Neural crest cell (in vitro differentiated cells): Measurements from ENCODE around the gene RESP18. TPM values are rescaled to one million over a fixed set of nuclear protein-coding genes. Genes with fewer than 3 reads are reported as not detected.
"Not testable (repeated sequence)": the region's sequence is repeated elsewhere in the genome, so short reads cannot be mapped to it uniquely, and the experiment has no call there.

Experiments
- DNase-seq: peaks from one replicate; pipeline ENCODE4 v3.0.0; 2021; ENCODE audit warnings: low read depth, mixed read lengths, low spot score
- H3K27ac Mint-ChIP-seq: one replicate; pipeline ENCODE4 v1.8.0; 2021; ENCODE audit warnings: mild to moderate bottlenecking, mixed read lengths; ENCODE audit not compliant: unreplicated experiment
- H3K27me3 Mint-ChIP-seq: 2 replicates; pipeline ENCODE4 v1.8.0; 2021; ENCODE audit warnings: low read depth, mild to moderate bottlenecking, mixed read lengths
- H3K36me3 Mint-ChIP-seq: 2 replicates; pipeline ENCODE4 v1.8.0; 2021; ENCODE audit warnings: low read depth, mild to moderate bottlenecking, mixed read lengths
- H3K4me1 Mint-ChIP-seq: 2 replicates; pipeline ENCODE4 v1.8.0; 2021; ENCODE audit warnings: mixed read lengths
- H3K4me3 Mint-ChIP-seq: one replicate; pipeline ENCODE4 v1.8.0; 2021; ENCODE audit warnings: mild to moderate bottlenecking, mixed read lengths
- H3K9me3 Mint-ChIP-seq: 2 replicates; pipeline ENCODE4 v1.8.0; 2021; ENCODE audit warnings: mixed read lengths
- total RNA-seq: library from RNA; stranded (reverse); gene quantifications from 2 replicates; pipeline ENCODE4 v1.2.1, GENCODE V29; 2021
- TF ChIP-seq, protein P1 (sequence below): fragments of 200-600 bp; sonication (generic); conservative IDR thresholded peaks from 2 replicates; pipeline ENCODE4 v1.5.0; 2021; ENCODE audit warnings: antibody characterized with exemption, mild to moderate bottlenecking

Gene RESP18
- total RNA-seq, 1 donor from 2014 or later: not detected

DNA sequence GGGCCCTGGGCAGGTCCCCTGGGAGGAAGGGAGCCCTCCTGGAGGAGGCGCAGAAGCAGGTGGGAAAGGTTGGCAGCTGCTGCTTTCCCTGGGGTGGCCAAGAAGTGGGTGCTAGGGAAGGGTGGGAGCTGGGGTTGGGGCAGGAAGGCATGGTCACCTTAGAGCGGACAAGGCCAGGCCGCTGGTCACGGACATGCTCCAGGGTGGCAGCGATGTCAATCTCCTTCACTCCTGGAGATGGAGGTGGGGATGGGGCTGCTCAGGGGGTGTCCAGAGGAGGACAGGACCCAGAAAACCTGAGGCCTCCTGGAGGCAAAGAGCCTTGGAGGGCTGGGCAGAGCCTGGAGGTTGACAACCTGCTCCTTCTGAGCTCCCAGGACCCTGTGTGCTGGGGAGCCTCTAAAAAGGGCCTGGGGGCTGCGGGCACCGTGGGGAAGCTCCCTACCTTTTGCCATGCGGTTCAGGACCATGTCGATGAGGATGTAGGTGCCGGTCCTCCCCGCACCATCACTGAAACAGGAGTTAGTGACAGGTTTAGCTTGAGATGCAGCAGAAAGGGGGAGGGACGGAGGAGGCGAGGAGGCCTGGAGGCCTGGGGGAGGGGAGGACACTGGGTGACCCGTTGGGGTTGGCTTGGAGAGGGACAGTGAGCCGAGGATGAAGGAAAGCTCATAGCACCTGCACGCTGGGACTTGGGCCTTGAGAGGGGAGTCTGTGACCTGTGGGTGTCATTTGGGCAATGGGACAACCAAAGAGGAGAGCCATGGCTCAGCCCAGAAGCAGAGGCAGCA is 42.0 kb downstream of the RESP18 start:
- Mint-ChIP-seq H3K9me3 (no peaks in the 10 kb centered on the region), H3K27ac (no peak overlapping the region), H3K4me3 (no peak overlapping the region), H3K36me3 (no peaks in the 10 kb centered on the region), H3K4me1 (peaks cover 11% of the 10 kb centered on the region), H3K27me3 (peaks cover 17% of the 10 kb centered on the region)
- TF ChIP-seq, protein P1, sequence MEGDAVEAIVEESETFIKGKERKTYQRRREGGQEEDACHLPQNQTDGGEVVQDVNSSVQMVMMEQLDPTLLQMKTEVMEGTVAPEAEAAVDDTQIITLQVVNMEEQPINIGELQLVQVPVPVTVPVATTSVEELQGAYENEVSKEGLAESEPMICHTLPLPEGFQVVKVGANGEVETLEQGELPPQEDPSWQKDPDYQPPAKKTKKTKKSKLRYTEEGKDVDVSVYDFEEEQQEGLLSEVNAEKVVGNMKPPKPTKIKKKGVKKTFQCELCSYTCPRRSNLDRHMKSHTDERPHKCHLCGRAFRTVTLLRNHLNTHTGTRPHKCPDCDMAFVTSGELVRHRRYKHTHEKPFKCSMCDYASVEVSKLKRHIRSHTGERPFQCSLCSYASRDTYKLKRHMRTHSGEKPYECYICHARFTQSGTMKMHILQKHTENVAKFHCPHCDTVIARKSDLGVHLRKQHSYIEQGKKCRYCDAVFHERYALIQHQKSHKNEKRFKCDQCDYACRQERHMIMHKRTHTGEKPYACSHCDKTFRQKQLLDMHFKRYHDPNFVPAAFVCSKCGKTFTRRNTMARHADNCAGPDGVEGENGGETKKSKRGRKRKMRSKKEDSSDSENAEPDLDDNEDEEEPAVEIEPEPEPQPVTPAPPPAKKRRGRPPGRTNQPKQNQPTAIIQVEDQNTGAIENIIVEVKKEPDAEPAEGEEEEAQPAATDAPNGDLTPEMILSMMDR: no peak
- DNase-seq: no peak

DNA sequence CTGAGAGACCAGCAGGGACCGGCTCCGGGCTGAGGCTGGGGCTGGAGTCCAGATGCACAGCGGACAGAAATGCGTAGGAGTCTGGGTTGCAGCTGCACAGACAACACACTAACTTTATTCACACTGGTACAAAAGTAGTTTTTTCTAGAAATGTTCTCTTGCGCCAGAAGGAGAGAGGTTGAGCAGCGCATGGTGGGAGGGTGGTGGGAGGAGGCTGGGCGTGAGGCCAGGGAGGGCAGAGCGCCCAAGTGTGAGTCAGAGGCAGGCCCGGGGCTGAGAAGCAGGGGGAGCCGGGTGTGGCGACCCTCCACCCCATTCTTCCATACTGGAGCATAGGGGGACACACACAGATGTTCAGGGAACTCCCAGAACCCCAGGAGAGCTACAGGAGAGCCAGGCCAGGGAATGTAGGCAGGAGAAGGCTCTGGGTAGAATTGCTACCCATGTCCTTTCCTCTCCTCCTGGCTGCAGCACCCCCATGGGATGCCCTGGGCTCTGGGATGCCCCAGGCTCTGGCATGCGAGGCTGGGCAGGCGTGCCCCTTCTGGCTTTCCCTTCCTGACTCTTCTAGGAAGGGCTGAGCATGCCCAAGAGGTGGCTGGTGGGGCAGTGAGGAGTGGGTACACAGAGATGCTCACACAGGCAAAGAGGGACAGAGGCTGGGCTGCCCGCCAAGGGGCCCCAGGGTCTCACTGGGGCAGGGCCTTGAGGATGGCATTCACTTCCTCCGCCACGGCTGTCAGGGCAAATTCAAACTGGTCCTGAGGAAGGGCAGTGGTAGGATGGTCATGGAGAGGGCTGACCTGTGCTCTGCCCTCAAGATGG is 42.8 kb downstream of the RESP18 start:
- Mint-ChIP-seq H3K4me1 (peaks cover 11% of the 10 kb centered on the region), H3K36me3 (no peaks in the 10 kb centered on the region), H3K4me3 (no peak overlapping the region), H3K27ac (no peak overlapping the region), H3K27me3 (peaks cover 11% of the 10 kb centered on the region), H3K9me3 (no peaks in the 10 kb centered on the region)
- TF ChIP-seq, protein P1: no peak
- DNase-seq: no peak

DNA sequence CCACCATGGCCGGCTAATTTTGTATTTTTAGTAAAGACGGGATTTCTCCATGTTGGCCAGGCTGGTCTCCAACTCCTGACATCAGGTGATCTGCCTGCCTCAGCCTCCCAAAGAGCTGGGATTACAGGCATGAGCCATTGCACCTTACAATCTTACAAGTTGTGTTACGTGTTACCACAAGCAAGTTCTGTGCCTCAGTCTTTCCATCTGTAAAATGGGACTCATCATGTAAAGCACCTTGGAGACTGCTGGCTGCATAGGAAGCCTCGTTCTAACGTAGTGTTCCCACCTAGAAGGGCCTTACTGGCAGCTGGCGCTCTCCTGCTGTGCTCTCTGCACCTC is 43.4 kb downstream of the RESP18 start:
- Mint-ChIP-seq H3K9me3 (no peaks in the 10 kb centered on the region), H3K27me3 (peaks cover 11% of the 10 kb centered on the region), H3K4me3 (no peak overlapping the region), H3K36me3 (no peaks in the 10 kb centered on the region), H3K4me1 (peaks cover 7% of the 10 kb centered on the region), H3K27ac (no peak overlapping the region)
- no peak for DNase-seq
- TF ChIP-seq, protein P1: no peak

DNA sequence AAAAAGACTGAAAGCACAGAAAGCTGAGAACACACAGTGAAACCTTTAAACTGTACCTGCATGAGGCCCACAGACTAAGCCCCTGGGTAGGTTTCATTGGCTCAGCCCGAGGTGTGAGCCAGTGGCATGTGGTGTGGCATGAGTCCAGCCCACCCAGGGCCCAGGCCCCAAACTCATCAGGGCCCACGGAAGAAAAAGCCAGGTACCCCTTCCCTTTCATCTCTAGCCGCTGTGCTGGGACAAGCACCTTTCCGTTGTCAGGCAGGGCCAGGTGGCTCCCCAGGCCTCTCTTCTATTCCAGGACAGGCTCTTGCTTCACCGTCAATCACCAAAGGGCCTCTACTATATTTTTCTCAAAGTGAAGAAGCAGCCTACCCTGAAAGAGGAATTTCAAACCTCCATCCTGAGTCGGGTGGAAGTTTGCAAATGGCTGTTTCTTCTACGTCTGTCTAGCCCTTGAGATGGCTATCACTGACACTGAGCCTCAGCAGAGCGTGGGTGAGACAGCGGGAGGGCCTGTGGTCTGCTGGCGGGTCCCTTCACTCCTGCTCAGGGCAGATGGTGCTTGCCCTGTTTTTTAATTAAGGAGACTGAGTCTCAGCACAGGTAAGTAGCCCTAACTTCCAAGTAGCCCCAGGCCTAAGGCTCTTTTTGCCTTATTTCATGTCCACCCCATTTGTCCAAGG is 44.8 kb downstream of the RESP18 start:
- Mint-ChIP-seq H3K4me1 (peaks cover 5% of the 10 kb centered on the region), H3K36me3 (no peaks in the 10 kb centered on the region), H3K4me3 (no peak overlapping the region), H3K27ac (no peak overlapping the region), H3K9me3 (no peaks in the 10 kb centered on the region), H3K27me3 (peaks cover 11% of the 10 kb centered on the region)
- TF ChIP-seq, protein P1: no peak
- no peak for DNase-seq

DNA sequence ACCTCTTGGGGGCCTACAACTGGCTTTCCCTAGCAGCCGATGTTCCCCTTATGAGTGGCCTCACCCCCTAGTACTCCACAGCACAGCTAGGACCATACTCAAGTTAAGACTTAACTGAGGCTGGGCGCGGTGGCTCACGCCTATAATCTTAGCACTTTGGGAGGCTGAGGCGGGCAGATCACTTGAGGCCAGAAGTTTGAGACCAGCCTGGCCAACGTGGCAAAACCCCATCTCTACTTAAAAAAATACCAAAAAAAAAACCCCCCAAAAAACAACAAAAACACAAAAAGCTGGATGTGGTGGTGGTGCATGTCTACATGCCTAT is 45.5 kb downstream of the RESP18 start:
- not testable (repeated sequence) for H3K9me3 Mint-ChIP-seq, H3K4me3 Mint-ChIP-seq, H3K36me3 Mint-ChIP-seq, H3K4me1 Mint-ChIP-seq, H3K27ac Mint-ChIP-seq, H3K27me3 Mint-ChIP-seq, DNase-seq
